HCT116 (cell line): Measurements from ENCODE around the gene ANO2. TPM values are rescaled to one million over a fixed set of nuclear protein-coding genes. Genes with fewer than 3 reads are reported as not detected.

Experiments used
- ATAC-seq: fragments of 200-7000 bp; cut with Tn5 transposase; 2 replicates; pipeline ENCODE4 v1.9.1; 2020; ENCODE audit warnings: mild to moderate bottlenecking, moderate library complexity
- BruUV-seq: library from RNA; stranded (reverse); fragments of 400-500 nt; replicated peaks from 2 replicates; lab custom pipeline; 2021; lab: Mats Ljungman, UMichigan
- CTCF ChIA-PET: fragments of 300-600 bp; sonication (Branson Sonifier 250); formaldehyde crosslinking; loops from one replicate; lab custom pipeline; 2021; ENCODE audit warnings: antibody characterized with exemption; lab: Charles Lee
- POLR2A ChIA-PET: fragments of 300-600, 350-600 bp; sonication (Branson Sonifier 250); formaldehyde crosslinking; loops from one replicate; lab custom pipeline; 2021; ENCODE audit warnings: antibody characterized with exemption; lab: Charles Lee
- RAD21 ChIA-PET, 2 experiments: fragments of 300-600 bp; sonication (Branson Sonifier 250); formaldehyde crosslinking; loops; one replicate each; lab custom pipeline; 2023; ENCODE audit warnings: low total read pairs in 2 of 2; ENCODE audit not compliant: uncharacterized antibody in 2 of 2, unreplicated experiment in 2 of 2, low non-redundant PET in 1 of 2; lab: Charles Lee
- DNase-seq: peaks from one replicate; pipeline ENCODE4 v3.0.0-alpha.2; 2010; ENCODE audit warnings: low read depth, low spot score
- H2AFZ ChIP-seq: fragments of 200-600 bp; shearing (Covaris generic), sonication (generic); 2 replicates; pipeline ENCODE4 v1.6.1; 2017; ENCODE audit warnings: low read depth, mixed run types, mixed read lengths, antibody characterized with exemption, low read length; ENCODE audit not compliant: poor library complexity, severe bottlenecking
- H3K27ac ChIP-seq: 2 replicates; pipeline ENCODE4 v1.5.1; 2012; ENCODE audit warnings: low read depth, low read length
- H3K27me3 ChIP-seq: fragments of 200-600 bp; sonication (generic); 2 replicates; pipeline ENCODE4 v1.6.1; 2016; ENCODE audit warnings: mixed run types, low read length, mixed read lengths; ENCODE audit not compliant: insufficient read depth
- H3K36me3 ChIP-seq, 2 experiments: fragments of 200-500 bp in 1 of 2; fragments of 200-600 bp in 1 of 2; sonication (Bioruptor generic) in 1 of 2; sonication (generic) in 1 of 2; 2 replicates each; pipeline versions ENCODE4 v1.5.1 to v1.6.1; 2014 to 2016; ENCODE audit warnings: low read length in 2 of 2, inconsistent platforms in 1 of 2, mixed read lengths in 1 of 2, mixed run types in 1 of 2; ENCODE audit not compliant: insufficient read depth in 2 of 2, control insufficient read depth in 1 of 2
- H3K4me1 ChIP-seq, 2 experiments: fragments of 200-600 bp in 1 of 2; sonication (generic) in 1 of 2; 2 replicates each; pipeline versions ENCODE4 v1.5.1 to v1.6.1; 2012 to 2017; ENCODE audit warnings: low read length in 2 of 2, inconsistent platforms in 1 of 2, mild to moderate bottlenecking in 1 of 2, mixed read lengths in 1 of 2, mixed run types in 1 of 2, moderate library complexity in 1 of 2; ENCODE audit not compliant: insufficient read depth in 2 of 2, control insufficient read depth in 1 of 2
- H3K4me2 ChIP-seq: fragments of 200-600 bp; sonication (generic); 2 replicates; pipeline ENCODE4 v1.6.1; 2017; ENCODE audit warnings: mixed run types, low read length, mixed read lengths
- H3K4me3 ChIP-seq, 2 experiments: fragments of 200-600 bp in 1 of 2; sonication (generic) in 1 of 2; replicated peaks in 1 of 2; 2 replicates each; pipeline ENCODE4 v1.5.1; 2011 to 2016; ENCODE audit warnings: low read length in 2 of 2, control low read depth in 1 of 2, low read depth in 1 of 2, mild to moderate bottlenecking in 1 of 2, mixed read lengths in 1 of 2, mixed run types in 1 of 2
- H3K79me2 ChIP-seq: fragments of 200-600 bp; sonication (generic); 2 replicates; pipeline ENCODE4 v1.6.1; 2017; ENCODE audit warnings: mild to moderate bottlenecking, mixed run types, low read length, moderate library complexity, mixed read lengths; ENCODE audit not compliant: insufficient read depth
- H3K9ac ChIP-seq: fragments of 200-600 bp; sonication (generic); 2 replicates; pipeline ENCODE4 v1.6.1; 2016; ENCODE audit warnings: low read length, mixed read lengths
- H3K9me2 ChIP-seq: fragments of 200-600 bp; sonication (generic), shearing (Covaris generic); 2 replicates; pipeline ENCODE4 v1.6.1; 2017; ENCODE audit warnings: mixed run types, mild to moderate bottlenecking, moderate library complexity; ENCODE audit not compliant: insufficient read depth
- H3K9me3 ChIP-seq, 2 experiments: fragments of 200-500 bp in 1 of 2; fragments of 200-600 bp in 1 of 2; sonication (Bioruptor generic) in 1 of 2; sonication (generic) in 1 of 2; 2 replicates each; pipeline ENCODE4 v1.6.1; 2014 to 2017; ENCODE audit warnings: low read length in 2 of 2, mixed read lengths in 2 of 2, inconsistent platforms in 1 of 2, low read depth in 1 of 2, mild to moderate bottlenecking in 1 of 2, mixed run types in 1 of 2, moderate library complexity in 1 of 2; ENCODE audit not compliant: control insufficient read depth in 1 of 2, insufficient read depth in 1 of 2
- H4K20me1 ChIP-seq: fragments of 200-600 bp; sonication (generic), shearing (Covaris generic); 2 replicates; pipeline ENCODE4 v1.6.1; 2017; ENCODE audit warnings: mixed run types, mild to moderate bottlenecking, moderate library complexity; ENCODE audit not compliant: insufficient read depth
- CBX3 ChIP-seq: IDR thresholded peaks from 2 replicates; pipeline ENCODE4 v1.6.1; 2012; ENCODE audit warnings: low read depth
- EGR1 ChIP-seq: IDR thresholded peaks from 2 replicates; pipeline ENCODE4 v1.6.1; 2012; ENCODE audit warnings: low read depth
- MAX ChIP-seq: IDR thresholded peaks from 2 replicates; pipeline ENCODE4 v1.6.1; 2012
- POLR2A ChIP-seq: IDR thresholded peaks from 2 replicates; pipeline ENCODE4 v1.7.0; 2011; ENCODE audit warnings: borderline replicate concordance; ENCODE audit not compliant: insufficient read depth, insufficient read length; ENCODE audit errors: extremely low read depth
- POLR2AphosphoS5 ChIP-seq: IDR thresholded peaks from 2 replicates; pipeline ENCODE4 v1.6.1; 2011; ENCODE audit warnings: mild to moderate bottlenecking, low read depth, low read length, moderate library complexity
- SIN3A ChIP-seq: IDR thresholded peaks from 2 replicates; pipeline ENCODE4 v1.6.1; 2012; ENCODE audit warnings: low read depth
- SP1 ChIP-seq: IDR thresholded peaks from 2 replicates; pipeline ENCODE4 v1.6.1; 2012; ENCODE audit warnings: low read depth
- SRF ChIP-seq: IDR thresholded peaks from 2 replicates; pipeline ENCODE4 v1.6.1; 2012; ENCODE audit warnings: low read depth
- ZBTB33 ChIP-seq: IDR thresholded peaks from 2 replicates; pipeline ENCODE4 v1.6.1; 2011; ENCODE audit warnings: mild to moderate bottlenecking, low read length, moderate library complexity; ENCODE audit not compliant: insufficient replicate concordance; ENCODE audit errors: extremely low read depth
- ZFX ChIP-seq: fragments of 450-650 bp; IDR thresholded peaks from 2 replicates; pipeline ENCODE4 v1.6.1; 2017
- intact Hi-C: fragments of 100-400 bp; cut with micrococcal nuclease; formaldehyde crosslinking; loops from 2 replicates; pipeline ENCODE4 v1.10.0; 2022
- total RNA-seq: library from RNA; stranded (reverse); gene quantifications from one replicate; pipeline ENCODE4 v1.2.1, GENCODE V29; 2021; ENCODE audit not compliant: unreplicated experiment
- TF ChIP-seq, protein P1 (sequence below): IDR thresholded peaks from 2 replicates; pipeline ENCODE4 v1.6.1; 2012; ENCODE audit warnings: low read depth

The ANO2 gene
- total RNA-seq, 1 experiment from 2014 or later: not detected

- Histone ChIP-seq H3K4me2 (no peak overlapping the region), H3K9me2 (no peaks in the 10 kb centered on the region), H3K4me3 (no peak overlapping the region), H3K9ac (no peak overlapping the region)
- BruUV-seq: no TSS peak
- TF ChIP-seq ZFX (no peak), EGR1 (no peak), POLR2AphosphoS5 (no peak), POLR2A (no peak), SRF (no peak), ZBTB33 (no peak), CBX3 (no peak), SP1 (no peak), MAX (no peak), SIN3A (no peak)
- TF ChIP-seq, protein P1, sequence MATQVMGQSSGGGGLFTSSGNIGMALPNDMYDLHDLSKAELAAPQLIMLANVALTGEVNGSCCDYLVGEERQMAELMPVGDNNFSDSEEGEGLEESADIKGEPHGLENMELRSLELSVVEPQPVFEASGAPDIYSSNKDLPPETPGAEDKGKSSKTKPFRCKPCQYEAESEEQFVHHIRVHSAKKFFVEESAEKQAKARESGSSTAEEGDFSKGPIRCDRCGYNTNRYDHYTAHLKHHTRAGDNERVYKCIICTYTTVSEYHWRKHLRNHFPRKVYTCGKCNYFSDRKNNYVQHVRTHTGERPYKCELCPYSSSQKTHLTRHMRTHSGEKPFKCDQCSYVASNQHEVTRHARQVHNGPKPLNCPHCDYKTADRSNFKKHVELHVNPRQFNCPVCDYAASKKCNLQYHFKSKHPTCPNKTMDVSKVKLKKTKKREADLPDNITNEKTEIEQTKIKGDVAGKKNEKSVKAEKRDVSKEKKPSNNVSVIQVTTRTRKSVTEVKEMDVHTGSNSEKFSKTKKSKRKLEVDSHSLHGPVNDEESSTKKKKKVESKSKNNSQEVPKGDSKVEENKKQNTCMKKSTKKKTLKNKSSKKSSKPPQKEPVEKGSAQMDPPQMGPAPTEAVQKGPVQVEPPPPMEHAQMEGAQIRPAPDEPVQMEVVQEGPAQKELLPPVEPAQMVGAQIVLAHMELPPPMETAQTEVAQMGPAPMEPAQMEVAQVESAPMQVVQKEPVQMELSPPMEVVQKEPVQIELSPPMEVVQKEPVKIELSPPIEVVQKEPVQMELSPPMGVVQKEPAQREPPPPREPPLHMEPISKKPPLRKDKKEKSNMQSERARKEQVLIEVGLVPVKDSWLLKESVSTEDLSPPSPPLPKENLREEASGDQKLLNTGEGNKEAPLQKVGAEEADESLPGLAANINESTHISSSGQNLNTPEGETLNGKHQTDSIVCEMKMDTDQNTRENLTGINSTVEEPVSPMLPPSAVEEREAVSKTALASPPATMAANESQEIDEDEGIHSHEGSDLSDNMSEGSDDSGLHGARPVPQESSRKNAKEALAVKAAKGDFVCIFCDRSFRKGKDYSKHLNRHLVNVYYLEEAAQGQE: no peak
- TF ChIP-seq, all 23 proteins: peak for 0
- H3K4me1 ChIP-seq: no peaks in the 10 kb centered on the region
- no peak for DNase-seq
- H3K9me3 ChIP-seq: no peaks in the 10 kb centered on the region
- no peak overlapping the region for H3K27ac ChIP-seq
- no peaks in the 10 kb centered on the region for H4K20me1 ChIP-seq
- peaks cover 3% of the 10 kb centered on the region; the same call in 1 of the 2 replicates for H3K27me3 ChIP-seq
- no peaks in the 10 kb centered on the region for H3K79me2 ChIP-seq
- CTCF ChIA-PET: interaction anchor here (0.5 to 2.3 kb wide), 4 partner anchors 15 to 128 kb away, joined by 3 to 11 read pairs (median 4); no protein-coding TSS in a partner anchor
- no peak overlapping the region for H2AFZ ChIP-seq
- POLR2A ChIA-PET: no interaction called here
- H3K36me3 ChIP-seq: no peaks in the 10 kb centered on the region
- peak; percentile 43 for ATAC-seq
- intact Hi-C loops: no loop called here
- RAD21 ChIA-PET: no interaction called here
Observed at GRCh38 chr12:5873281-5873919, 71.7 kb downstream of the ANO2 start.
